Medulla oblongata (tissue), 1 donor: ENCODE results near the gene CCNY.

ENCODE experiments used
- DNase-seq: peaks from one replicate; pipeline ENCODE4 v3.0.0-alpha.2; 2015; ENCODE audit errors: extremely low spot score

CCNY gene

DNA sequence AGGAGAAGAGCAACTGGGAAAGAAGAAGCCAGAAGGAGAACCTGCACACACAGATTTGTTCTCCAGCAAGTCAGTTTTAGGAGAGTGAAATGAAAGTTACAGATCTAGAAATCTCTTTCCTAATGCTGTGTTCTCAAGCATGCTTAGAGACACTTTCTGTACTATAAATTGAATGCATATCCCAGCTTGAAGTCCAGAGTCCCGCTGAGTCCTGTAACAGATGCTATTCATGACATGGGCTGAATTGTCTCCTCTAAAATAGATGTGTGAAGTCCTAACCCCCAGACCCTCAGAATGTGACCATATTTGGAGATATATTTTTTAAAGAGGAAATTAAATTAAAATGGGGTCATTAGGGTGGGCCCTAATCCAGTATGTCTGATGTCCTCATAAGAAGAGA is 222.0 kb downstream of the CCNY start:
- DNase-seq = no peak

GRCh38 chr10:35559416-35559815 is 223.1 kb downstream of the CCNY start:
- DNase-seq = no peak

GRCh38 chr10:35561715-35562114 is 225.4 kb downstream of the CCNY start:
- DNase-seq = peak; percentile 78

DNA sequence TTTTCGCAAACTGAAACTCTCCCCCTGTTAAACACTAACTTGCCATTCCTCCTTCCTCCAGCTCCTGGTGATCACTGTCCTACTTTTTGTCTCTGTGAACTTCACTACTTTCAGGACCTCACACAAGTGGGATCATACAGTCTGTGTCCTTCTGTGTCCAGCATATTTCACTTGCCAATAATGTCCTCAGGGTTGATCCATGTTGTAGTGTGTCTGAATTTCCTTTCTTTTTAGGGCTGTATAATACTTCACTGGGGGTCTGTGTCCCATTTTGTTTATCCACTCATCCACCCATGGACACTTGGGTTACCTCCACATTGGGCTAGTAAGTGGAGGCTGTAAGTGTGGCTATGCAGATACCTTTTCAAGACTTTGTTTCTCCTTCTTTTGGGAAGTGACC is 226.1 kb downstream of the CCNY start:
- DNase-seq = no peak

- DNase-seq = peak; percentile 75
These were observed 227.1 kb downstream of the CCNY start for GRCh38 chr10:35563261-35563891.

- DNase-seq = peak; percentile 76
These were observed 228.1 kb downstream of the CCNY start for GRCh38 chr10:35564341-35564968.

DNA sequence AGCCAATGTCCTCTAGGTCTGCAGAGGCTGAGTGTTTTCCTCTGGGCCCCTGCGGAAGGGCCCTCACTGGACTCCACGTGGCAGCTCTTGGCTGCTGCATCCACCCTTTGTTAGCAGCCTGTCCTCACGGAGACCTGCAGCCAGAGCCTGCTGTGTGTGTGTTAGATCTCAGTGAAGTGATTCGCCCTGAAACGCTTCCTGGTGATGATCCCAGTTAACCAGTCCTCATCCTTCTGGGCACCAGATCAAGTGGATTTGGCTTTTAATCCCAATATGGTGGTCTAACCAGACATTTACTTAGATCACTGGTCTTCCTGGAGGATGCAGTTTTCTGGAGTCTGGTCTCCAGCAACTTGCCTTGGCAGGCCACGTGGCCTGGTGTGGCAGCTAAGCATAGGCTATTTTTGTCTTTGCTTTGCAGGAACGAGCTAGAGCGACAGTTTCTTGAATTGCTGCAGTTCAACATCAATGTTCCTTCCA is 229.3 kb downstream of the CCNY start:
- peak; percentile 61 for DNase-seq

- DNase-seq = no peak
These were observed 231.6 kb downstream of the CCNY start for GRCh38 chr10:35567951-35568350.

DNA sequence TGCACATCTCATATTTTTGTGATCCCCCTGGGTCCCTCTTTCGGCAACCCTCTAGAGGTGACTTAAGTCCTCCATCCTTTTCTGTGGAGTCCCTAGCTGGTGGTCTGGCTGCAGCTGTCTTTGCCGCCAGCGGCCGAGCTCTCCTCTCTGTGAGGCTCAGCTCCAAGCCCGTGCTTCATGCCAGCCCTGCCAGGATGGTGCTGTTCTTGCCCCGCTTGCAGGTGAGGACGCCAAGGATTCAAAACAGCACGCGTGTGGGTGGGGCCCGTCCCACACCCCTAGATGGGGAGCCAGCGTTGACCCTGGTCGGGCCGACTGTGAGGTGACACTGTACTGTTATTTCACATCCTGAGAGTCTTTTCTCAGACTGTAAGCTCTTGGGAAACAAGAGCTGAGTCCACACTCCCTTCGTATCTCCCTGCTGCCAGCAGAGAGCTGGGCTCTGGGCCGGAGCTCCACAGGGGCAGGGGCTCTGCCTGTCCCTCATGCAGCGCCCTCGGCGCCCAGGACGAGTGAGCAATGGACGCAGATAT is 232.2 kb downstream of the CCNY start:
- DNase-seq = no peak

- no peak for DNase-seq
These were observed 232.9 kb downstream of the CCNY start for GRCh38 chr10:35569111-35569707.

DNA sequence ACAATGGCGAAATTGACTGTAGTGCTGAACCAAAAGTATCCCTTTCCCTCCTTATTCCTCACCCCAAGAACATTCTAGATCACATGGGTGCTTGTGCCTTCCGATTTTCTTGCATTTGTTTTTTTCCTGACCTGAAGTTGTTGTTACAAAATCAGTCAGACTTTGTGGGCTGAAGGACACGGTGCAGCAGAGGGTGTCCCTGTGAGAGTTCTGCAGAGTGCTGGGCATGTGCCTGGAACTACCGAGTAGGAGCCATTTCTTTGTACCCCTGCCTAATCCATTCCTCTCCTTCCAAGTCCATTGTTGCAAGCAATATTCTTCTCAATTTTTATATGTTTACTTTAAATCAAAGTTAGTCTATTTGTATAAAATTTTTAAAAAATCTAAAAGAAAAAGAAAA is 233.5 kb downstream of the CCNY start:
- DNase-seq = no peak

DNA sequence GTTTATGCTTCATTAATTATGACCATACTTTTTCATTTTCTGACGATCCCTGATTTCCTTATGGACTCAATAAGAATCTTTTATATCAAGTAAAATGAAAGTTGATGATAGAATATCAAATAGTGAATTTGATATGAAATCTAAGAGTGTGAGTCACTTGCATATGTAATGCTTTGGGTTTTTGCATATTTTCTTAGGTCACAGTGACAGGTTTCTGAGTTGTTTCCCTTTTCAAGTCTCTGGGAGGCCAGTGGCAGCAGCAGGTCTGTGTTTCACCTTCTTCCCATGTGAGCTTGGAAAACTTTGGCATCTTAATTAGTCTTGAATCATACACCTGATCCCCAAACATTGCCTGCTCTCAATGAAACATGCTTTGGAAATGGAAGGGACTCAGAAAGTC is 234.1 kb downstream of the CCNY start:
- no peak for DNase-seq

DNA sequence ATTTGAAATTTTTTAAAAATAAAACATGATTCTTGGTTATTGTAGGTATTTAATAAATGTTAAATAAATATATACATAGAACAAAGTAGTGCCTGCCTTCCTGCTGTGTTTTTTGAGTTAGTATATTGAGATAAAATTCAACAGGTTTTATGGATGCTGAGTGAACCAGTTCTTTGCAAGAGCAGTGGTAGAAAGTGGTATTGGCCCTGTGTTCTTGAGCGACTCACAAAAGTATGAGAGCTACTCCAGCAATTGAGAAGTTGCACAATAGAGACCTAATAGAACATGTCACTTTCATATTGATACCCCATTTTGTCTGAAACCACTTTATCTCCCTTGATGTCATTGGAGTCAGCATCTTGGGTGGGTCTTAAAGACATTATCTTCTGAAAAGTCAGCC is 236.3 kb downstream of the CCNY start:
- no peak for DNase-seq

GRCh38 chr10:35573796-35574195 is 237.5 kb downstream of the CCNY start:
- DNase-seq = no peak

- DNase-seq = no peak
These were observed 238.6 kb downstream of the CCNY start for GRCh38 chr10:35574924-35575352.

- DNase-seq = no peak
These were observed 239.3 kb downstream of the CCNY start for GRCh38 chr10:35575640-35576039.

- DNase-seq = no peak
These were observed 240.4 kb downstream of the CCNY start for GRCh38 chr10:35576730-35577129.

GRCh38 chr10:35577926-35578617 is 241.8 kb downstream of the CCNY start:
- no peak for DNase-seq

DNA sequence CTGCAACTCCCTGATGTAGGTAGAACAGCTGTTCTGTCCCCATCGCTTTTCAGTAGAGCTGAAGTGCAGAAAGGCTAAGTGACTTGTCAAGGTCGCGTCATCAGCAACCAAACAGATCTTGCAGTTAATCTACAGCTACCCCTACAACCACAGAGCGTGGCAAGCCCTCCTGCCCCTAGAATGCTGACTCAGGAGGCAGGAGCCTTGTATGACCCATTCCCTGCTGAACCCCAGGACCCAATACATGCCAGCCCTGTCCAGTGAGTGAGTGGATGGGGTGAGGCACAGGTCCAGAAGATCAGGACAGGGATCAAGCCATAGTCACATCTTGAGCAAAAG is 242.3 kb downstream of the CCNY start:
- DNase-seq = no peak

DNA sequence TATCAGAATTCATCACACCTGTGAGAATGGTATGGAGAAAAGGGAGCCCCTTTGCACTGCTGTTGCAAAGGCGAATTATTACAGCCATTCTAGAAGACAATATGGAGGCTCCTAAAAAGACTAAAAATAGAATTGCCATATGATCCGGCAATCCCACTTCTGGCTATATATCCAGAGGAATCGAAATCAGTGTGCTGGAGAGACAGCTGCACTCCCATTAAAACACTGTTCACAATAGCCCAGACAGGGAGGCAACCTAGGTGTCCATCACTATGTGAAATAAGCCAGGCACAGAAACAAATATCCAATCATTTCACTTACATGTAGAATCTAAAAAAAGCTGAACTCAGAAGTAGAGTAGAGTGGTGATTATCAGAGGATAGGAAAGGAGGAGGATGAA is 242.8 kb downstream of the CCNY start:
- no peak for DNase-seq

GRCh38 chr10:35579726-35580422 is 243.6 kb downstream of the CCNY start:
- no peak for DNase-seq

- DNase-seq = no peak
These were observed 244.1 kb downstream of the CCNY start for GRCh38 chr10:35580423-35580770.
